IMR-90 (cell line): ENCODE results near the gene SPAG16. TPM values are rescaled to one million over a fixed set of nuclear protein-coding genes. Genes with fewer than 3 reads are reported as not detected.

Experiments used
- ATAC-seq: fragments of 200-7000 bp; cut with Tn5 transposase; 2 replicates; pipeline ENCODE4 v1.9.1; 2020; ENCODE audit warnings: low read depth, mild to moderate bottlenecking, moderate library complexity
- BruUV-seq: library from RNA; stranded (reverse); fragments of 400-500 nt; replicated peaks from 2 replicates; lab custom pipeline; 2021; lab: Mats Ljungman, UMichigan
- CTCF ChIA-PET: fragments of 300-600 bp; formaldehyde crosslinking; extraction: SDS; loops from one replicate; lab custom pipeline; 2021; ENCODE audit warnings: antibody characterized with exemption; lab: Yijun Ruan, JAX
- POLR2A ChIA-PET: fragments of 300-600 bp; sonication (Branson Sonifier 250); formaldehyde crosslinking; loops from one replicate; lab custom pipeline; 2022; ENCODE audit warnings: antibody characterized with exemption; ENCODE audit not compliant: unreplicated experiment; lab: Charles Lee
- DNase-seq: peaks from one replicate; pipeline ENCODE4 v3.0.0; 2013
- H2AFZ ChIP-seq: replicated peaks from 2 replicates; pipeline ENCODE3; 2013; ENCODE audit warnings: low read length, mild to moderate bottlenecking; ENCODE audit not compliant: poor library complexity
- H2AK5ac ChIP-seq: 2 replicates; pipeline ENCODE4 v1.6.1; 2013; ENCODE audit warnings: low read depth, low read length, inconsistent platforms
- H2AK9ac ChIP-seq: replicated peaks from 2 replicates; pipeline ENCODE3; 2013; ENCODE audit warnings: mild to moderate bottlenecking, low read depth, low read length, moderate library complexity; ENCODE audit not compliant: poor library complexity
- H2BK120ac ChIP-seq: 2 replicates; pipeline ENCODE4 v1.6.1; 2013; ENCODE audit warnings: low read depth, low read length, inconsistent platforms
- H2BK15ac ChIP-seq: 3 replicates; pipeline ENCODE4 v1.6.1; 2013; ENCODE audit warnings: low read depth, low read length, inconsistent platforms
- H2BK20ac ChIP-seq: 2 replicates; pipeline ENCODE4 v1.6.1; 2013; ENCODE audit warnings: low read depth, mild to moderate bottlenecking, inconsistent platforms, low read length, moderate library complexity
- H2BK5ac ChIP-seq: 2 replicates; pipeline ENCODE4 v1.6.1; 2013; ENCODE audit warnings: mild to moderate bottlenecking, low read depth, low read length, inconsistent platforms; ENCODE audit not compliant: poor library complexity, severe bottlenecking
- H3K14ac ChIP-seq: replicated peaks from 2 replicates; pipeline ENCODE4 v1.6.1; 2013; ENCODE audit warnings: low read depth, low read length, inconsistent platforms
- H3K18ac ChIP-seq: 2 replicates; pipeline ENCODE4 v1.6.1; 2013; ENCODE audit warnings: low read depth, low read length, control low read depth
- H3K23ac ChIP-seq: 2 replicates; pipeline ENCODE4 v1.6.1; 2013; ENCODE audit warnings: low read depth, low read length, inconsistent platforms
- H3K27ac ChIP-seq: 2 replicates; pipeline ENCODE4 v1.5.1; 2013; ENCODE audit warnings: mild to moderate bottlenecking, control low read depth, low read length; ENCODE audit not compliant: insufficient read depth
- H3K27me3 ChIP-seq: 2 replicates; pipeline ENCODE4 v1.6.1; 2013; ENCODE audit warnings: low read length; ENCODE audit not compliant: control insufficient read depth, insufficient read depth
- H3K36me3 ChIP-seq: 2 replicates; pipeline ENCODE4 v1.6.1; 2013; ENCODE audit warnings: low read length, mixed read lengths; ENCODE audit not compliant: control insufficient read depth, insufficient read depth
- H3K4ac ChIP-seq: 2 replicates; pipeline ENCODE4 v1.6.1; 2013; ENCODE audit warnings: low read depth, low read length, inconsistent platforms
- H3K4me1 ChIP-seq: 2 replicates; pipeline ENCODE4 v1.6.1; 2013; ENCODE audit warnings: low read length, mixed read lengths; ENCODE audit not compliant: control insufficient read depth, insufficient read depth
- H3K4me2 ChIP-seq: 2 replicates; pipeline ENCODE4 v1.6.1; 2013; ENCODE audit warnings: low read depth, mild to moderate bottlenecking, control low read depth, low read length, moderate library complexity
- H3K4me3 ChIP-seq: 2 replicates; pipeline ENCODE4 v1.5.1; 2013; ENCODE audit warnings: low read depth, mild to moderate bottlenecking, control low read depth, low read length, moderate library complexity; ENCODE audit not compliant: insufficient read depth
- H3K56ac ChIP-seq: 2 replicates; pipeline ENCODE4 v1.6.1; 2013; ENCODE audit warnings: low read length, inconsistent platforms; ENCODE audit not compliant: insufficient read depth; ENCODE audit errors: extremely low read depth
- H3K79me1 ChIP-seq, 2 experiments: 2 replicates each; pipeline ENCODE4 v1.6.1; 2013; ENCODE audit warnings: low read length in 2 of 2, inconsistent platforms in 1 of 2, low read depth in 1 of 2
- H3K9ac ChIP-seq: 2 replicates; pipeline ENCODE4 v1.6.1; 2013; ENCODE audit warnings: low read depth, low read length, control low read depth
- H3K9me1 ChIP-seq: 2 replicates; pipeline ENCODE4 v1.6.1; 2013; ENCODE audit warnings: low read length, inconsistent platforms; ENCODE audit not compliant: insufficient read depth
- H3K9me3 ChIP-seq: 2 replicates; pipeline ENCODE4 v1.6.1; 2013; ENCODE audit warnings: low read length; ENCODE audit not compliant: control insufficient read depth, insufficient read depth
- H4K20me1 ChIP-seq: 2 replicates; pipeline ENCODE4 v1.6.1; 2013; ENCODE audit warnings: low read length, inconsistent platforms; ENCODE audit not compliant: insufficient read depth
- H4K5ac ChIP-seq: 2 replicates; pipeline ENCODE4 v1.6.1; 2013; ENCODE audit warnings: mild to moderate bottlenecking, low read depth, low read length, control low read depth
- H4K8ac ChIP-seq, 2 experiments: 2 replicates each; pipeline ENCODE4 v1.6.1; 2013; ENCODE audit warnings: low read depth in 2 of 2, low read length in 2 of 2, control low read depth in 1 of 2, inconsistent platforms in 1 of 2
- H4K91ac ChIP-seq: 2 replicates; pipeline ENCODE4 v1.6.1; 2013; ENCODE audit warnings: low read depth, low read length, inconsistent platforms; ENCODE audit not compliant: insufficient read depth
- CTCF ChIP-seq: conservative IDR thresholded peaks from 2 replicates; pipeline ENCODE4 v1.5.1; 2012; ENCODE audit warnings: mild to moderate bottlenecking, low read depth, low read length, improper control_type of control experiment
- FOS ChIP-seq: fragments of 150-350 bp; IDR thresholded peaks from 2 replicates; pipeline ENCODE4 v1.6.1; 2016; ENCODE audit warnings: low read depth, low read length
- MXI1 ChIP-seq: IDR thresholded peaks from 2 replicates; pipeline ENCODE4 v1.6.1; 2012; ENCODE audit warnings: low read depth, mild to moderate bottlenecking, low read length, moderate library complexity, borderline replicate concordance
- NFE2L2 ChIP-seq: fragments of 150-350 bp; IDR thresholded peaks from 2 replicates; pipeline ENCODE4 v1.6.1; 2016; ENCODE audit warnings: low read depth, mild to moderate bottlenecking, low read length
- RAD21 ChIP-seq: IDR thresholded peaks from 2 replicates; pipeline ENCODE4 v1.6.1; 2012; ENCODE audit warnings: low read length, improper control_type of control experiment
- SMC3 ChIP-seq: fragments of 150-350 bp; IDR thresholded peaks from 2 replicates; pipeline ENCODE4 v1.6.1; 2016; ENCODE audit warnings: low read depth, mild to moderate bottlenecking, antibody characterized with exemption, low read length, moderate library complexity
- WGBS, 2 experiments: methylation state at CpG; one replicate each; pipeline versions ENCODE4 v1.1.5 to v1.1.7; 2013; ENCODE audit warnings: missing lambda C conversion rate in 2 of 2; ENCODE audit not compliant: insufficient read length in 1 of 2; ENCODE audit errors: extremely low coverage in 2 of 2; 5-methylcytosine and 5-hydroxymethylcytosine counted together
- dilution Hi-C: fragments of 300-500 bp; cut with HindIII; formaldehyde crosslinking; loops from one replicate; pipeline ENCODE4 v1.14.3; 2018; ENCODE audit warnings: low sequenced_read_pairs; ENCODE audit not compliant: unreplicated experiment
- in situ Hi-C: fragments of 300-500 bp; cut with MboI; formaldehyde crosslinking; loops from 3 replicates; pipeline ENCODE4 v1.14.3; 2019; ENCODE audit warnings: low sequenced_read_pairs, inconsistent platforms, mixed read lengths
- intact Hi-C: fragments of 100-400 bp; cut with micrococcal nuclease; formaldehyde crosslinking; loops from 2 replicates; pipeline ENCODE4 v1.10.0; 2022
- polyA plus RNA-seq, 3 experiments: library from polyadenylated mRNA; depleted of rRNA; stranded (reverse); fragments of >200 nt; gene quantifications; 2 replicates each; pipeline ENCODE4 v1.2.3, GENCODE V29; 2012; ENCODE audit warnings: low replicate concordance in 1 of 3
- total RNA-seq: library from RNA; depleted of rRNA; stranded (reverse); fragments of >200 nt; gene quantifications from 2 replicates; pipeline ENCODE4 v1.2.3, GENCODE V29; 2012

The SPAG16 gene
- total and polyA plus RNA-seq, 2 of the 4 experiments (the other 2 are of a cell fraction): 7.3 to 13.5 TPM

- WGBS, 2 experiments: no CpG with 5 or more reads among the region's 1 CpG
- Histone ChIP-seq H3K27ac (no peak overlapping the region), H2AFZ (no peak overlapping the region), H3K9ac (no peak overlapping the region), H3K9me3 (no peaks in the 10 kb centered on the region), H4K5ac (no peak overlapping the region), H3K14ac (no peak overlapping the region), H2AK5ac (no peak overlapping the region), H4K20me1 (no peaks in the 10 kb centered on the region), H2AK9ac (no peak overlapping the region), H2BK5ac (no peak overlapping the region), H3K79me1 (no peaks in the 10 kb centered on the region), H3K18ac (no peak overlapping the region), H2BK120ac (no peak overlapping the region), H2BK20ac (no peak overlapping the region), H4K91ac (no peak overlapping the region), H3K9me1 (no peaks in the 10 kb centered on the region), H3K27me3 (no peaks in the 10 kb centered on the region), H3K4me3 (no peak overlapping the region), H2BK15ac (no peak overlapping the region), H3K36me3 (no peaks in the 10 kb centered on the region), H4K8ac (no peak overlapping the region), H3K4ac (no peak overlapping the region), H3K4me1 (no peaks in the 10 kb centered on the region), H3K23ac (no peak overlapping the region), H3K4me2 (no peak overlapping the region), H3K56ac (no peak overlapping the region)
- ATAC-seq (no peak; the same call in 1 of the 2 replicates), DNase-seq (peak; percentile 38)
- BruUV-seq: no TSS peak
- POLR2A ChIA-PET: no interaction called here
- in situ Hi-C loops: loop anchor here (25.0 kb wide), 2 partner anchors 544 to 1006 kb away; partner anchors contain the start of gene BARD1
- CTCF ChIA-PET: interaction anchor here (0.6 kb wide), 3 partner anchors 424 to 1297 kb away, joined by 4 to 5 read pairs (median 5); no protein-coding TSS in a partner anchor
- intact Hi-C loops: loop anchor here (2.0 to 5.0 kb wide), 5 partner anchors 554 to 1461 kb away; partner anchors contain the start of genes BARD1 and VWC2L
- dilution Hi-C loops: no loop called here
- TF ChIP-seq CTCF: peak; percentile 48
- TF ChIP-seq FOS: no peak
- TF ChIP-seq NFE2L2: no peak
- TF ChIP-seq RAD21: peak; percentile 59
- peak; percentile 67 for TF ChIP-seq SMC3
- TF ChIP-seq MXI1: no peak
These were observed 522.0 kb downstream of the SPAG16 start for GRCh38 chr2:213806125-213806726.
